Activated CD4-positive, alpha-beta T cell treated with anti-CD3 and anti-CD28 coated beads for 36 hours (primary cell): Measurements from ENCODE around the gene CDAN1. TPM values are rescaled to one million over a fixed set of nuclear protein-coding genes. Genes with fewer than 3 reads are reported as not detected.
"Not testable (repeated sequence)": the region's sequence is repeated elsewhere in the genome, so short reads cannot be mapped to it uniquely, and the experiment has no call there.

Experiments
- ATAC-seq: fragments of 200-7000 bp; cut with Tn5 transposase; one replicate; pipeline ENCODE4 v1.10.0; 2021; ENCODE audit warnings: mild to moderate bottlenecking, moderate library complexity
- CTCF ChIA-PET: fragments of 350-600 bp; sonication (Branson Sonifier 250); formaldehyde crosslinking; loops from one replicate; lab custom pipeline; 2021; ENCODE audit warnings: antibody characterized with exemption; lab: Charles Lee
- POLR2A ChIA-PET: fragments of 350-600 bp; sonication (Branson Sonifier 250); formaldehyde crosslinking; loops from one replicate; lab custom pipeline; 2021; ENCODE audit warnings: antibody characterized with exemption, inconsistent platforms; lab: Charles Lee
- DNase-seq: peaks from one replicate; pipeline ENCODE4 v3.0.0-alpha.2; 2020
- H3K27ac Mint-ChIP-seq: one replicate; pipeline ENCODE4 v1.8.0; 2021; ENCODE audit warnings: mixed read lengths
- H3K27me3 Mint-ChIP-seq: one replicate; pipeline ENCODE4 v1.8.0; 2021; ENCODE audit warnings: mixed read lengths
- H3K36me3 Mint-ChIP-seq: one replicate; pipeline ENCODE4 v1.8.0; 2021; ENCODE audit warnings: low read depth, mixed read lengths
- H3K4me1 Mint-ChIP-seq: one replicate; pipeline ENCODE4 v1.8.0; 2021; ENCODE audit warnings: mixed read lengths
- H3K4me3 Mint-ChIP-seq: one replicate; pipeline ENCODE4 v1.8.0; 2021; ENCODE audit warnings: mild to moderate bottlenecking, moderate library complexity, mixed read lengths
- H3K9me3 Mint-ChIP-seq: one replicate; pipeline ENCODE4 v1.8.0; 2021; ENCODE audit warnings: low read depth, mixed read lengths
- intact Hi-C, 2 experiments: fragments of 100-400 bp; cut with DNase I in 1 of 2; cut with micrococcal nuclease in 1 of 2; formaldehyde crosslinking; loops; one replicate each; pipeline versions ENCODE4 v1.14.2 to v1.15.1; 2022 to 2024; cut with DNase I, micrococcal nuclease
- total RNA-seq, 2 experiments: library from RNA; stranded (reverse); gene quantifications; one replicate each; pipeline ENCODE4 v1.2.3, GENCODE V29; 2021

The CDAN1 gene
- total RNA-seq, 2 experiments from 2014 or later: 12.9 to 16.6 TPM

DNA sequence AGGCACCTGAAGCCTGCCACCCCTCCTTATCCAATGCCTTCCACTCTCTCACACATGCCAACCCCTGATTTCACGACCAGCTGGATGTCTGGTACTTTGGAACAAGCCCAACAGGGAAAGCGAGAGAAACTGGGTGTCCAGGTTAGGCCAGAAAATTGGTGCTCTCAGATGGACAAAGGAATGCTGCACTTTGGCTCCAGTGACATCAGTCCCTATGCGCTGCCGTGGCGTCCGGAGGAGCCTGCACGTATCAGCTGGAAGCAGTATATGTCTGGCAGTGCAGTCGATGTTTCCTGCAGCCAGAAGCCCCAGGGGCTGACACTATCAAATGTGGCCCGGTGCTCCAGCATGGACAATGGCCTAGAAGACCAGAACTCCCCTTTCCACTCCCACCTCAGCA, 45.2 kb downstream of the CDAN1 start:
- H3K27me3 Mint-ChIP-seq: no peaks in the 10 kb centered on the region
- ChIA-PET CTCF (no interaction called here), POLR2A (no interaction called here)
- H3K27ac Mint-ChIP-seq: peak overlapping the region; percentile 6
- intact Hi-C loops: no loop called here
- ATAC-seq (no peak), DNase-seq (no peak)
- no peaks in the 10 kb centered on the region for H3K36me3 Mint-ChIP-seq
- no peaks in the 10 kb centered on the region for H3K9me3 Mint-ChIP-seq
- H3K4me3 Mint-ChIP-seq: no peak overlapping the region
- peaks cover 3% of the 10 kb centered on the region for H3K4me1 Mint-ChIP-seq

- peaks cover 3% of the 10 kb centered on the region for H3K4me1 Mint-ChIP-seq
- H3K9me3 Mint-ChIP-seq: no peaks in the 10 kb centered on the region
- CTCF ChIA-PET: no interaction called here
- H3K27me3 Mint-ChIP-seq: no peaks in the 10 kb centered on the region
- POLR2A ChIA-PET: interaction anchor here (0.5 kb wide), 1 partner anchor 439 kb away, joined by 5 read pairs; no protein-coding TSS in a partner anchor
- peaks cover 2% of the 10 kb centered on the region for H3K36me3 Mint-ChIP-seq
- no peak overlapping the region for H3K4me3 Mint-ChIP-seq
- ATAC-seq: peak; percentile 79
- intact Hi-C loops: no loop called here
- peak; percentile 34 for DNase-seq
- peak overlapping the region; percentile 6 for H3K27ac Mint-ChIP-seq
Measured at GRCh38 chr15:42691308-42691707, 45.6 kb downstream of the CDAN1 start.

DNA sequence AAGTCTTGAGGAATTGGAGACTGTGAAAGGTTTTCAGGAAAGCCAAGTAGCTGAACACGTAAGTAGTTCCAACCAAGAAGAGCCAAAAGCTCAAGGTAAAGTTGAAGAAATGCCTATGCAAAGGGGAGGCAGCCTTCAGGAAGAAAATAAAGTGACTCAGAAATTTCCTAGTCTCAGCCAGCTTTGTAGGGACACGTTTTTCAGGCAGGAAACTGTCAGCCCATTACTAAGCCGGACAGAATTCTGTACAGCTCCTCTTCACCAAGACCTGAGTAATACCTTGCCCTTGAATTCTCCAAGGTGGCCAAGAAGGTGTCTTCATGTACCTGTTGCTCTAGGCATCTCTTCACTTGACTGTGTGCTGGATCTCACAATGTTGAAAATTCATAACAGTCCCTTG, 48.6 kb downstream of the CDAN1 start:
- POLR2A ChIA-PET: no interaction called here
- Mint-ChIP-seq H3K4me3 (no peak overlapping the region), H3K4me1 (peaks cover 3% of the 10 kb centered on the region), H3K9me3 (no peaks in the 10 kb centered on the region), H3K27me3 (no peaks in the 10 kb centered on the region), H3K27ac (no peak overlapping the region), H3K36me3 (peaks cover 2% of the 10 kb centered on the region)
- no peak for DNase-seq
- intact Hi-C loops: no loop called here
- CTCF ChIA-PET: interaction anchor here (0.6 to 0.7 kb wide), 2 partner anchors 21 to 37 kb away, joined by 3 to 4 read pairs; no protein-coding TSS in a partner anchor
- no peak for ATAC-seq

DNA sequence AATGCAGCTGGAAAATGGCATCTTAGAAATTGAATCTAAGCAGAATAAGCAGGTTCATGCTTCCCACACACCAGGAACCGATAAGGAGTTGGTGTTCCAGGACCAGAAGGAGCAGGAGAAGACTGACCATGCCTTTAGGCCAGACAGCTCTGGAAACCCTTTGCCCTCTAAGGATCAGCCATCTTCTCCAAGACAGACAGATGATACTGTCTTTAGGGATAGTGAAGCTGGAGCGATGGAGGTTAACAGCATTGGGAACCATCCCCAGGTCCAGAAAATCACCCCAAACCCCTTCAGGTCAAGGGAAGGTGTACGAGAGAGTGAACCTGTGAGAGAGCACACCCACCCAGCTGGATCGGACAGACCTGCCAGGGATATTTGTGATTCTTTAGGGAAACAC, 49.2 kb downstream of the CDAN1 start:
- Mint-ChIP-seq H3K4me3 (no peak overlapping the region), H3K9me3 (no peaks in the 10 kb centered on the region), H3K27ac (no peak overlapping the region), H3K4me1 (peaks cover 3% of the 10 kb centered on the region), H3K27me3 (no peaks in the 10 kb centered on the region), H3K36me3 (peaks cover 4% of the 10 kb centered on the region)
- ChIA-PET POLR2A (no interaction called here), CTCF (interaction anchor here (0.6 to 0.7 kb wide), 4 partner anchors 22 to 1041 kb away, joined by 3 to 4 read pairs (median 3); no protein-coding TSS in a partner anchor)
- no peak for ATAC-seq
- intact Hi-C loops: no loop called here
- no peak for DNase-seq

- H3K27me3 Mint-ChIP-seq: no peaks in the 10 kb centered on the region
- peaks cover under 1% of the 10 kb centered on the region for H3K4me1 Mint-ChIP-seq
- H3K9me3 Mint-ChIP-seq: no peaks in the 10 kb centered on the region
- POLR2A ChIA-PET: no interaction called here
- CTCF ChIA-PET: no interaction called here
- H3K36me3 Mint-ChIP-seq: peaks cover 4% of the 10 kb centered on the region
- no peak overlapping the region for H3K4me3 Mint-ChIP-seq
- ATAC-seq (no peak), DNase-seq (no peak)
- intact Hi-C loops: no loop called here
- H3K27ac Mint-ChIP-seq: no peak overlapping the region
Measured at GRCh38 chr15:42686281-42686680, 50.6 kb downstream of the CDAN1 start.

DNA sequence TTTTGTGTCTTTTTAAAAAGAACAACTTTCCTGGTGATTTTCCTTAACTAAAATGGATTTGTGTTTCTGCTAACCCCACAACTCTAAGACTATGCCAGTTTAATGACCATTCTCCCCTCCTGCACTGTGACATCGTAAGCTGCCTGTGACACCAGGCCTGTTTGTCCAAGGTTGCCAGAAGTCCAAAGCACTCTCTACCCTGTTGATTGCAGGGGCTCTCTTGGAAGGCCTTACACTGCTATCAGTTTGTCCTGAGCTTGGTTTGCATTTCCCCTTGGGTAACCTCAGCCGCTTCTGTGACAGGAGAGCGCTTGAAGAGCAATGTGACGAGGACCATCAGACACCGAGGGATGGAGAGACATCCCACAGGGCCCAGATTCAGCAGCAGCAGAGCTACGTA, 55.8 kb downstream of the CDAN1 start:
- intact Hi-C loops: no loop called here
- Mint-ChIP-seq H3K27ac (no peak overlapping the region), H3K9me3 (no peaks in the 10 kb centered on the region), H3K4me3 (no peak overlapping the region), H3K4me1 (peaks cover 15% of the 10 kb centered on the region), H3K36me3 (peaks cover 4% of the 10 kb centered on the region), H3K27me3 (no peaks in the 10 kb centered on the region)
- POLR2A ChIA-PET: no interaction called here
- DNase-seq: no peak
- ATAC-seq: no peak
- CTCF ChIA-PET: interaction anchor here (0.8 to 1.4 kb wide), 2 partner anchors 245 to 386 kb away, joined by 3 to 4 read pairs; no protein-coding TSS in a partner anchor

GRCh38 chr15:42680142-42680482, 56.8 kb downstream of the CDAN1 start:
- intact Hi-C loops: loop anchor here in 1 of 2 experiments (1.0 kb wide), 1 partner anchor 105 kb away; the partner anchor contains the start of gene STARD9
- POLR2A ChIA-PET: not testable (repeated sequence)

GRCh38 chr15:42679285-42680141, 57.4 kb downstream of the CDAN1 start:
- intact Hi-C loops: loop anchor here in 1 of 2 experiments (1.0 kb wide), 1 partner anchor 104 kb away; the partner anchor contains the start of gene STARD9
- no peak overlapping the region for H3K27ac Mint-ChIP-seq
- H3K36me3 Mint-ChIP-seq: peaks cover 7% of the 10 kb centered on the region
- peaks cover 15% of the 10 kb centered on the region for H3K4me1 Mint-ChIP-seq
- CTCF ChIA-PET: interaction anchor here (1.4 kb wide), 1 partner anchor 247 kb away, joined by 4 read pairs; no protein-coding TSS in a partner anchor
- POLR2A ChIA-PET: no interaction called here
- H3K27me3 Mint-ChIP-seq: no peaks in the 10 kb centered on the region
- H3K4me3 Mint-ChIP-seq: no peak overlapping the region
- no peak for ATAC-seq
- H3K9me3 Mint-ChIP-seq: no peaks in the 10 kb centered on the region
- no peak for DNase-seq

More at GRCh38 chr15:42680142-42680482, 56.8 kb downstream of the CDAN1 start:
- peaks cover 15% of the 10 kb centered on the region for H3K4me1 Mint-ChIP-seq
- not testable (repeated sequence) for H3K36me3 Mint-ChIP-seq, H3K27me3 Mint-ChIP-seq, H3K4me3 Mint-ChIP-seq, H3K9me3 Mint-ChIP-seq, H3K27ac Mint-ChIP-seq
- ATAC-seq: peak; percentile 99
- CTCF ChIA-PET: interaction anchor here (1.4 kb wide), 1 partner anchor 246 kb away, joined by 4 read pairs; no protein-coding TSS in a partner anchor
- peak; percentile 80 for DNase-seq

DNA sequence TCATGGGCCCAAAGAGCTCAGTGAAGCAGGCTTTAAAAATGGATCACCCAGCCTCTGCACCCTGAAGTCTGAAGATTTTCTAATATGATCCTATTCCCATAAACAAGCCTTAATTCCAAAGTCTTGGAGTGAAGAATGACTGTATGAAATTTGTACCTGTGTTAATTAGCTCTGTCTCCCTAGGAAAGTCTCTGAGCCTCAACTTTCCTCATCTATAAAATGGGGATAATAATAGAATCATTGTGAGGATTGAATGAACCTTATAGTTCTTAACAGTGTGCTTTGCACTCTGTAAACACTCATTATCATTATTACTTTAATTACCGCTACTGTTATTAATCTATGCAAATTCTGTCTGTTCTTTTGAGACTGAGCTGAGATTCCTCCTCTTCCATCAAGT, 61.9 kb downstream of the CDAN1 start:
- CTCF ChIA-PET: no interaction called here

GRCh38 chr15:42674472-42674871, 62.5 kb downstream of the CDAN1 start:
- Mint-ChIP-seq H3K9me3 (no peaks in the 10 kb centered on the region), H3K4me1 (peaks cover 3% of the 10 kb centered on the region), H3K27ac (no peak overlapping the region), H3K27me3 (no peaks in the 10 kb centered on the region), H3K36me3 (peaks cover 6% of the 10 kb centered on the region), H3K4me3 (no peak overlapping the region)
- DNase-seq (no peak), ATAC-seq (no peak)
- POLR2A ChIA-PET: no interaction called here
- intact Hi-C loops: no loop called here
- CTCF ChIA-PET: no interaction called here

More for the DNA sequence above, 61.9 kb downstream of the CDAN1 start:
- H3K9me3 Mint-ChIP-seq: no peaks in the 10 kb centered on the region
- no peak overlapping the region for H3K27ac Mint-ChIP-seq
- ATAC-seq: no peak
- intact Hi-C loops: no loop called here
- POLR2A ChIA-PET: no interaction called here
- DNase-seq: no peak
- H3K4me3 Mint-ChIP-seq: no peak overlapping the region
- peaks cover 5% of the 10 kb centered on the region for H3K36me3 Mint-ChIP-seq
- peaks cover 7% of the 10 kb centered on the region for H3K4me1 Mint-ChIP-seq
- no peaks in the 10 kb centered on the region for H3K27me3 Mint-ChIP-seq
